Osteoblast (primary cell): ENCODE measurements around the gene PRR5. TPM values are rescaled to one million over a fixed set of nuclear protein-coding genes. Genes with fewer than 3 reads are reported as not detected.
"Not testable (repeated sequence)": the region's sequence is repeated elsewhere in the genome, so short reads cannot be mapped to it uniquely, and the experiment has no call there.

Experiments
- DNase-seq: peaks from one replicate; pipeline ENCODE4 v3.0.0; 2011; ENCODE audit warnings: low spot score, mixed read lengths; ENCODE audit not compliant: insufficient read length; ENCODE audit errors: missing footprints
- H2AFZ ChIP-seq: 2 replicates; pipeline ENCODE4 v1.6.0; 2011; ENCODE audit warnings: mild to moderate bottlenecking, low read length
- H3K27ac ChIP-seq: 2 replicates; pipeline ENCODE4 v1.5.1; 2011; ENCODE audit warnings: mild to moderate bottlenecking, low read depth, low read length, moderate library complexity
- H3K27me3 ChIP-seq: 2 replicates; pipeline ENCODE4 v1.6.0; 2012; ENCODE audit warnings: mild to moderate bottlenecking, control low read depth, inconsistent platforms, low read length, moderate library complexity; ENCODE audit not compliant: insufficient read depth
- H3K36me3 ChIP-seq: 2 replicates; pipeline ENCODE4 v1.5.1; 2011; ENCODE audit warnings: mild to moderate bottlenecking, low read length, control low read depth, moderate library complexity; ENCODE audit not compliant: insufficient read depth
- H3K4me1 ChIP-seq: 2 replicates; pipeline ENCODE4 v1.5.1; 2011; ENCODE audit warnings: mild to moderate bottlenecking, low read length, control low read depth, moderate library complexity; ENCODE audit not compliant: insufficient read depth
- H3K4me2 ChIP-seq: 2 replicates; pipeline ENCODE4 v1.6.0; 2011; ENCODE audit warnings: mild to moderate bottlenecking, low read length; ENCODE audit not compliant: insufficient read depth
- H3K4me3 ChIP-seq: fragments of 200-600 bp; sonication (generic); 3 replicates; pipeline ENCODE4 v1.5.1; 2012; ENCODE audit warnings: mild to moderate bottlenecking, low read length, inconsistent platforms; ENCODE audit not compliant: insufficient read depth
- H3K79me2 ChIP-seq: 2 replicates; pipeline ENCODE4 v1.6.0; 2012; ENCODE audit warnings: mild to moderate bottlenecking, low read length, control low read depth, inconsistent platforms; ENCODE audit not compliant: insufficient read depth
- H3K9me3 ChIP-seq: 2 replicates; pipeline ENCODE4 v1.5.1; 2011; ENCODE audit warnings: low read depth, low read length, control low read depth
- H4K20me1 ChIP-seq: 2 replicates; pipeline ENCODE4 v1.6.0; 2012; ENCODE audit warnings: mild to moderate bottlenecking, low read length, control low read depth; ENCODE audit not compliant: insufficient read depth
- total RNA-seq: library from RNA; depleted of rRNA; stranded (reverse); fragments of >200 nt; gene quantifications from 2 replicates; pipeline ENCODE4 v1.2.3, GENCODE V29; 2012
- TF ChIP-seq, protein P1 (sequence below): IDR thresholded peaks from 2 replicates; pipeline ENCODE4 v1.5.1; 2011; ENCODE audit warnings: mild to moderate bottlenecking, low read depth, low read length, moderate library complexity; ENCODE audit errors: extremely low read depth

PRR5 gene
- total RNA-seq, 1 donor, result 14.8 TPM

- Histone ChIP-seq H3K27ac (no peak overlapping the region), H3K4me2 (no peak overlapping the region), H3K4me1 (peaks cover 2% of the 10 kb centered on the region), H4K20me1 (peaks cover 4% of the 10 kb centered on the region), H2AFZ (no peak overlapping the region), H3K79me2 (no peaks in the 10 kb centered on the region), H3K27me3 (peaks cover 4% of the 10 kb centered on the region), H3K9me3 (no peaks in the 10 kb centered on the region), H3K36me3 (no peaks in the 10 kb centered on the region), H3K4me3 (no peak overlapping the region)
- DNase-seq, result peak; percentile 67
- TF ChIP-seq, protein P1, sequence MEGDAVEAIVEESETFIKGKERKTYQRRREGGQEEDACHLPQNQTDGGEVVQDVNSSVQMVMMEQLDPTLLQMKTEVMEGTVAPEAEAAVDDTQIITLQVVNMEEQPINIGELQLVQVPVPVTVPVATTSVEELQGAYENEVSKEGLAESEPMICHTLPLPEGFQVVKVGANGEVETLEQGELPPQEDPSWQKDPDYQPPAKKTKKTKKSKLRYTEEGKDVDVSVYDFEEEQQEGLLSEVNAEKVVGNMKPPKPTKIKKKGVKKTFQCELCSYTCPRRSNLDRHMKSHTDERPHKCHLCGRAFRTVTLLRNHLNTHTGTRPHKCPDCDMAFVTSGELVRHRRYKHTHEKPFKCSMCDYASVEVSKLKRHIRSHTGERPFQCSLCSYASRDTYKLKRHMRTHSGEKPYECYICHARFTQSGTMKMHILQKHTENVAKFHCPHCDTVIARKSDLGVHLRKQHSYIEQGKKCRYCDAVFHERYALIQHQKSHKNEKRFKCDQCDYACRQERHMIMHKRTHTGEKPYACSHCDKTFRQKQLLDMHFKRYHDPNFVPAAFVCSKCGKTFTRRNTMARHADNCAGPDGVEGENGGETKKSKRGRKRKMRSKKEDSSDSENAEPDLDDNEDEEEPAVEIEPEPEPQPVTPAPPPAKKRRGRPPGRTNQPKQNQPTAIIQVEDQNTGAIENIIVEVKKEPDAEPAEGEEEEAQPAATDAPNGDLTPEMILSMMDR, result no peak
Measured at GRCh38 chr22:44736581-44737405, 34.8 kb downstream of the PRR5 start.

DNA sequence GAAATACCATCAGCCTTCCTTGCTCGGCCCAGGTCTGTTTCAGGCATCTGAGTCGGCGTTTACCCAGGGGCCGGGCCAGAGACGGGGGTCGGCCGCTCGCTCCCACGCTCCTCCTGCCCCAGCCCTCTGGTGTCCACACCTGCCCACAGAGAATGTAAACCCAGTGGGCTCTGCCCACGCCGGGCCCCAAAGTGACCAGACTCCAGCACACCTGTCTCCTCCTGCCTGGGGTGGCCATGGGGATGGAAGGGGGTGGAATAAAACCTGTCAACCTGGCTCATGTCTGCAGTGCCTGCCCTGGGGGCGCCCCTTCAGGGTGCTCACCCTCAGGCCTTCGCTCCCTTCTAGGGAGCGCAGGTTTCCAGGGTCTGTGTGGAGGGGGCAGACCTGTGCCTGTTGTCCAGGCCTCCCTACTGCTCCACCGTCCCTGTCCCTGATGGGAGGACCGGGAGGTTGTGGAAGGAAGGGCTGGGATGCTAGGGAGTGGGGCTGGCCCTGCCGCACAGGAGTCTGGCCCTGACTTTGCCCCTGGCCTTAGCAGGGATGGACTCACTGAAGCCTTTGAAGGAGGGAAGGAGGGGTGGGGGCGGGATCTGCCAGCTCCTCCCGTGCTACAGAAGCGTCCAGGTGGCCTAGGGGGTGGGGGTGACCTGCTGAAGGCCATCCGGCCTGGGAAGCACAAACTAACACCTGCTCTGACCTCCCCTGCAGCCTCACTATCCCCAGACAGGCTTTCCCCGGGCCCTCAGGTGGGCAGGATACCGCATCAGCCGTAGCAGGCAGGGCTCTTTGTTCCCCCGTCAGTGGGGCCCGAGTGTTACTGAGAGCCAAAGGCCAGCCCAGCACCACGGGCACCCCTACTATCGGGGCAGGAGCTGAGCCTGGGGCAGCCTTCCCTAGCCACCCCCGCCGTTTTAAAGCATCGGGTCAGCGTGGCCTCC is 35.7 kb downstream of the PRR5 start:
- Histone ChIP-seq H3K27me3 (peaks cover 7% of the 10 kb centered on the region), H3K9me3 (no peaks in the 10 kb centered on the region), H3K36me3 (no peaks in the 10 kb centered on the region), H3K79me2 (no peaks in the 10 kb centered on the region), H2AFZ (no peak overlapping the region), H3K27ac (no peak overlapping the region), H3K4me1 (peaks cover 2% of the 10 kb centered on the region), H3K4me2 (no peak overlapping the region), H4K20me1 (peaks cover 4% of the 10 kb centered on the region), H3K4me3 (no peak overlapping the region)
- DNase-seq, result peak; percentile 75
- TF ChIP-seq, protein P1, result no peak

DNA sequence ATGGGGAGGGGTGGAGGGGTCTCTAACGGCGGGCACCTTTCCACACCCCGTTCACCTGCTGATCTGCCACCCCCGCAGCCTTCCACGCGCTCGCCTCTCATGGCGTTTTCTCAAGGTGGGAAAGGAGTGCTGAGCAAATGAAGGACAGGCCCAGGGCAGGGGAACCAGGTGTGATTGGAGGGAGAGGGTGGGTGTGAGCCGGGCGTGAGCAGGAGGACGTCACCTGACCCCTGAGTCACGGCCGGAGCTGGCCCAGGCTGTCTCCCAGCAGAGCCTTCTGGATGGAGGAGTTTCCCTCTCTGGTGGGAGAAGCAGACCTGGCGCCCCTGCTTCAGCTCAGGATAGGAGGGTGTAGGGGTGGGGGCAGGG is 36.3 kb downstream of the PRR5 start:
- Histone ChIP-seq H3K4me1 (peaks cover 2% of the 10 kb centered on the region), H3K79me2 (no peaks in the 10 kb centered on the region), H3K27ac (no peak overlapping the region), H2AFZ (no peak overlapping the region), H3K4me3 (no peak overlapping the region), H3K27me3 (peaks cover 12% of the 10 kb centered on the region), H3K4me2 (no peak overlapping the region), H3K36me3 (no peaks in the 10 kb centered on the region), H3K9me3 (no peaks in the 10 kb centered on the region), H4K20me1 (peaks cover 4% of the 10 kb centered on the region)
- peak; percentile 90 for DNase-seq
- TF ChIP-seq, protein P1, result no peak

- Histone ChIP-seq H3K9me3 (no peaks in the 10 kb centered on the region), H3K27ac (no peak overlapping the region), H3K27me3 (peaks cover 16% of the 10 kb centered on the region), H4K20me1 (peaks cover 4% of the 10 kb centered on the region), H3K36me3 (no peaks in the 10 kb centered on the region), H3K79me2 (no peaks in the 10 kb centered on the region), H2AFZ (no peak overlapping the region), H3K4me3 (no peak overlapping the region), H3K4me2 (no peak overlapping the region), H3K4me1 (peaks cover 2% of the 10 kb centered on the region)
- DNase-seq, result peak; percentile 39
- TF ChIP-seq, protein P1, result no peak
Measured at GRCh38 chr22:44739024-44739423, 37.0 kb downstream of the PRR5 start.

DNA sequence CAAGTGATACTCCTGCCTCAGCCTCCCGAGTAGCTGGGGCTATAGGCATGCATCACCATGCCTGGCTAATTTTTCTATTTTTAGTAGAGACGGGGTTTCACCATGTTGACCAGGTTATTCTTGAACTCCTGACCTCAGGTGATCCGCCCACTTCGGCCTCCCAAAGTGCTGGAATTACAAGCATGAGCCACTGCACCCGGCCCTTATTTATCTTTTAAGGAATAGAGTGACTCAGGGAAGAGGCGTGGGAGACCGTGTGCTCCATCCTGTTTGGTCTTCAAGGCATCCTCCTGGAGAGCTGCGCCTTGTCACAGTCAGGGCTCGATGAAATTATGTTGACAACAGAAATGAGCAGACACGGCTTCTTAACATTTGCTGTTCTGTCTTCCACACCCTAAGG is 37.7 kb downstream of the PRR5 start:
- DNase-seq, result peak; percentile 91
- H2AFZ ChIP-seq, H3K4me2 ChIP-seq, H3K79me2 ChIP-seq, H3K9me3 ChIP-seq, H3K27ac ChIP-seq, H3K4me3 ChIP-seq, H3K4me1 ChIP-seq, H4K20me1 ChIP-seq, H3K36me3 ChIP-seq: not testable (repeated sequence)
- peaks cover 16% of the 10 kb centered on the region for H3K27me3 ChIP-seq
